Measurements from ENCODE around the gene SGK1. TPM values are rescaled to one million over a fixed set of nuclear protein-coding genes. Genes with fewer than 3 reads are reported as not detected.
A peak's percentile ranks its signal among the peaks of the same experiment; 100 is the strongest.

SGK1 gene
- total and polyA plus RNA-seq, 7 experiments from 2014 or later, result 6.9 to 443 (median 21.3) TPM

DNA sequence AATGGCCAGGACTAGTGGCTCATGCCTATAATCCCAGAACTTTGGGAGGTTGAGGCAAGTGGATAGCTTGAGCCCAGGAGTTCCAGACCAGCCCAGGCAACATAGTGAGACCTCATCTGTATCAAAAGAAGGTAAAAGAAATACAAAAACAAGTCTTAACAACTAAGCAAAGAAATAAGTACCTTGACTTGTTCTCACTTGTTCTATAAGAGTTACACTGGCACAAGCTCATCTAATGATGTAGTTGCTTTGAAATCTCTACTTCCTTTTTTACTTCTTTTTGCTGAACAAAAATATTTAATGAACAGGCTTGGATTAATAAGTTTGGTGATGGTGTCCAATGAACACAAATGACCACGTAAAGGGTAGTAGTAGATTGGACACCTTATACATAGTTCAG lies 72.2 kb downstream of the SGK1 start:
- Histone ChIP-seq H3K4me3 (ENCODE audit: low read length) (no peak overlapping the region), H3K27ac (ENCODE audit: low read depth, low read length) (peak overlapping the region; percentile 77), H3K36me3 (ENCODE audit: control insufficient read depth in 2 of 3, insufficient read depth in 3 of 3, low read length in 3 of 3) (no peaks in the 10 kb centered on the region), H3K4me1 (ENCODE audit: control insufficient read depth in 2 of 2, insufficient read depth in 2 of 2, low read length in 2 of 2) (peaks cover 41 to 65% of the 10 kb centered on the region in 2 donors), H3K27me3 (ENCODE audit: control insufficient read depth in 2 of 2, insufficient read depth in 2 of 2, low read length in 2 of 2) (no peaks in the 10 kb centered on the region), H3K9me3 (ENCODE audit: control insufficient read depth in 2 of 3, low read length in 3 of 3) (no peaks in the 10 kb centered on the region)
- ChIA-PET CTCF (no interaction called here), POLR2A (interaction anchor here (0.6 to 1.2 kb wide), 5 partner anchors 31 to 275 kb away, joined by 3 to 10 read pairs (median 4); no protein-coding TSS in a partner anchor)
- Mint-ChIP-seq H3K4me3 (peak overlapping the region in 8 of 10 donors; percentile 6 to 67 (median 26)), H3K27me3 (no peaks in the 10 kb centered on the region), H3K4me1 (peaks cover 29 to 81% (median 72%) of the 10 kb centered on the region in 7 donors), H3K36me3 (peaks cover 0 to 23% (median 0%) of the 10 kb centered on the region in 5 donors), H3K9me3 (peaks cover 0 to 6% (median 0%) of the 10 kb centered on the region in 11 donors), H3K27ac (peak overlapping the region; percentile 49 to 99 (median 84))
- ATAC-seq, result no peak
- intact Hi-C loops (cut with micrococcal nuclease), result loop anchor here (2.0 to 5.0 kb wide), 12 partner anchors 15 to 1431 kb away; partner anchors contain the start of genes MYB (in 1 of the 2), RPS12 (in 1 of the 2) and TBPL1 (in 1 of the 2)
- peak in 1 of 9 donors; percentile 24 for DNase-seq

DNA sequence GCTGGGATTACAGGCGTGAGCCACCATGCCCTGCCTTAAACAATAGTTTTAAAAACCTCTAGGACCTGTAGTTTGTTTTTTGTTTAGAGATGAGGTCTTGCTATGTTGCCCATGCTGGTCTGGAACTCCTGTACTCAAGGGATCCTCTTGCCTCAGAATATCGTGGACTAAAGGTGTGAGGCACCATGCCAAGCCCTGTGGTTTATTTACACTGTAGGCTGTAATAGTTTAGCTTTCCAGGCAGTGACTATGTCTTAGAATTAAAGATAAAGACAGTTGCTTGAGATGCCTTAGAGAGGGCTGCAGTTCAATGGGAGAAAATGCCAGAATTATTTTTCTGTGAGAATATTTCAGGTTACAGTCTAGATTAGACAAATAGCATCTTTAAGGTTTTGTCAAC lies 72.9 kb downstream of the SGK1 start:
- Histone ChIP-seq H3K4me1 (ENCODE audit: control insufficient read depth in 2 of 2, insufficient read depth in 2 of 2, low read length in 2 of 2) (peaks cover 46 to 63% of the 10 kb centered on the region in 2 donors), H3K4me3 (ENCODE audit: low read length) (no peak overlapping the region), H3K9me3 (ENCODE audit: control insufficient read depth in 2 of 3, low read length in 3 of 3) (no peaks in the 10 kb centered on the region), H3K36me3 (ENCODE audit: control insufficient read depth in 2 of 3, insufficient read depth in 3 of 3, low read length in 3 of 3) (no peaks in the 10 kb centered on the region), H3K27ac (ENCODE audit: low read depth, low read length) (peak overlapping the region; percentile 77), H3K27me3 (ENCODE audit: control insufficient read depth in 2 of 2, insufficient read depth in 2 of 2, low read length in 2 of 2) (no peaks in the 10 kb centered on the region)
- peaks cover 0 to 23% (median 0%) of the 10 kb centered on the region in 5 donors for H3K36me3 Mint-ChIP-seq
- POLR2A ChIA-PET, result interaction anchor here (0.6 to 1.2 kb wide), 7 partner anchors 19 to 194 kb away, joined by 3 to 5 read pairs (median 3); no protein-coding TSS in a partner anchor
- H3K27me3 Mint-ChIP-seq, result no peaks in the 10 kb centered on the region
- ATAC-seq (no peak), DNase-seq (no peak)
- H3K4me3 Mint-ChIP-seq, result peak overlapping the region in 4 of 10 donors; percentile 6 to 67 (median 48)
- CTCF ChIA-PET, result no interaction called here
- peak overlapping the region; percentile 2 to 99 (median 81) for H3K27ac Mint-ChIP-seq
- peaks cover 0 to 6% (median 0%) of the 10 kb centered on the region in 11 donors for H3K9me3 Mint-ChIP-seq
- intact Hi-C loops (cut with micrococcal nuclease), result loop anchor here (5.0 kb wide), 8 partner anchors 42 to 937 kb away; partner anchors contain the start of genes MYB (in 1 of the 2) and TBPL1 (in 1 of the 2)
- peaks cover 25 to 81% (median 71%) of the 10 kb centered on the region in 7 donors for H3K4me1 Mint-ChIP-seq

DNA sequence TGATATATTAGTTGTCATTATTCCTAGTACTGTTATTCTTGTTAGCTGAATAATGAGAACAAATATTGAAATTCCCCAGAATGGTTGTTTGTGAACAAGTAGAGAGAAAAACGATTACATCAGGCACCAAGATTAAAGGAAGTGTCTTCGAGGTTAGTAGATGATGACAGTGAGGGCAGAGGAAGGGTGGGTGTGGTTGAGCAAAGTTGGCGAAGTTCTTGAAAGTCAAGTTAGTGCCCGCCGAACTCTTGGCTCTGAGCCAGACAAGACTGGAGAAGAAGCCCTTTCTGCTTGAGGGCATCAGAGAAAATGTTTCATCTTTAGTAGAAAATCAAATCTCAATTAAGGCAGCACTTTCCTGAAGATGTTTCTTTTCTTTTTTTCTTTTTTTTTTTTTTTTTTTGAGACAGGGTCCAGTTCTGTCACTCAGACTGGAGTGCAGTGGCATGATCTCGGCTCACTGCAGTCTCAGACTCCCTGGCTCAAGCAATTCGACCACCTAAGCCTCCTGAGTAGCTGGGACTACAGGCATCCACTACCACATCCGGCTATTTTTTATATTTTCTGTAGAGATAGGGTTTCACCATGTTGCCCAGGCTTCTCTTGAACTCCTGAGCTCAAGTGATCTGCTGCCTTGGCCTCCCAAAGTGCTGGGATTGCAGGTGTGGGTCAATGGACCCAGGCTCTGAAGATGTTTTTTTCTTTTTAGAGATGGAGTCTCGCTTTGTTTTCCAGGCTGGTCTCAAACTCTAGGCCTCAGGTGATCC lies 77.1 kb downstream of the SGK1 start:
- Histone ChIP-seq H3K4me3 (ENCODE audit: low read length) (no peak overlapping the region), H3K9me3 (ENCODE audit: control insufficient read depth in 2 of 3, low read length in 3 of 3) (no peaks in the 10 kb centered on the region), H3K27ac (ENCODE audit: low read depth, low read length) (peak overlapping the region; percentile 77), H3K27me3 (ENCODE audit: control insufficient read depth in 2 of 2, insufficient read depth in 2 of 2, low read length in 2 of 2) (no peaks in the 10 kb centered on the region), H3K36me3 (ENCODE audit: control insufficient read depth in 2 of 3, insufficient read depth in 3 of 3, low read length in 3 of 3) (no peaks in the 10 kb centered on the region), H3K4me1 (ENCODE audit: control insufficient read depth in 2 of 2, insufficient read depth in 2 of 2, low read length in 2 of 2) (peaks cover 21 to 36% of the 10 kb centered on the region in 2 donors)
- intact Hi-C loops (cut with micrococcal nuclease), result loop anchor here in 1 of 2 donors (1.0 kb wide), 1 partner anchor 63 kb away; no protein-coding TSS in a partner anchor
- peak overlapping the region; percentile 11 to 76 (median 56) for H3K4me3 Mint-ChIP-seq
- ChIA-PET CTCF (no interaction called here), POLR2A (interaction anchor here (0.6 to 1.8 kb wide), 3 partner anchors 63 to 397 kb away, joined by 4 to 5 read pairs (median 4); no protein-coding TSS in a partner anchor)
- ATAC-seq (peak; percentile 95), DNase-seq (peak; percentile 30 to 95 (median 90))
- H3K4me1 Mint-ChIP-seq, result peaks cover 15 to 69% (median 61%) of the 10 kb centered on the region in 7 donors
- H3K36me3 Mint-ChIP-seq, result peaks cover 0 to 16% (median 0%) of the 10 kb centered on the region in 5 donors
- peak overlapping the region; percentile 72 to 95 (median 88) for H3K27ac Mint-ChIP-seq
- H3K9me3 Mint-ChIP-seq, result peaks cover 0 to 10% (median 0%) of the 10 kb centered on the region in 11 donors
- H3K27me3 Mint-ChIP-seq, result no peaks in the 10 kb centered on the region

DNA sequence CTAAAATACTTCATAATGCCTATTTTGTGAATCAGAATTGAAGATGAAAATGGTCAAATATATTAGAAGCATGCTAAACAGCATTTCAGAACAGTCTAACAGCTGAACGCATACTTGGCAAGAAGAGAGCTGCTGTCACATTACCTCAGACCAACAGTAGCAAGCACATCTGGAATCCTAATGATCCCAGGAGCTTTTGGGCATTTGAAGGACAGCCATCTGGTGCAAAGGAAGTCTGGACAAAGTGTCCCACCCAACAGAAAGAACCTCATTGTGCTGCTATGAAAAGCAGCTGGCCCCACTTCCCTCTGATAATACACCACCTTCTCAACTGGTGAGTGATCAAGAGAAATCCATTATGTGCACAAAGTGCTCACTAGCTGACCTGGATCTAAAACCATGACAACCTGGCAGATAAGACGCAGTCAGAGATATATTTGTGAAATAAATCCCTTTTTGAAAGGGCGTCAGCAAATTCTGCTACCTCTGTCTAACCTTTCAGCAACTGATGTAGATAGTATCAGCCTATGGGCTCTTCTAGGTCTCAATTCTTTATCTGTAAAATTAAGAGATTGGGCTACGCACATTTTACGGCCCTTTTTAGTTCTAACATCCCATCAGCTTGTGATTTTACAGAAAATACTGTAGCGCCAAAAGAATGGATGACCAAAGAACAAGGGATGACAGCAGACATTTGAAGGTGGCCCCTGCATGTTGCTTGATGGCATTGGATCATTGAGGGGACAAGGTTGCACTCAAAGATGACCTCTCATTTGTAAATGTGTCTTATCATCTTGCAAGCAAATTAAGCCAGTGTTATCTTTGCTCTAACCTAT lies 78.7 kb downstream of the SGK1 start:
- no peak for DNase-seq
- no peak overlapping the region for H3K27ac ChIP-seq (ENCODE audit: low read depth, low read length)
- ChIA-PET CTCF (no interaction called here), POLR2A (interaction anchor here (1.0 to 1.8 kb wide), 4 partner anchors 16 to 145 kb away, joined by 3 to 5 read pairs (median 4); no protein-coding TSS in a partner anchor)
- H3K27me3 ChIP-seq (ENCODE audit: control insufficient read depth in 2 of 2, insufficient read depth in 2 of 2, low read length in 2 of 2), result no peaks in the 10 kb centered on the region
- Mint-ChIP-seq H3K27ac (peak overlapping the region; percentile 59 to 95 (median 88)), H3K27me3 (no peaks in the 10 kb centered on the region), H3K9me3 (peaks cover 0 to 8% (median 0%) of the 10 kb centered on the region in 11 donors), H3K4me3 (peak overlapping the region in 7 of 10 donors; percentile 45 to 65 (median 53)), H3K4me1 (peaks cover 13 to 58% (median 55%) of the 10 kb centered on the region in 7 donors), H3K36me3 (peaks cover 0 to 20% (median 0%) of the 10 kb centered on the region in 5 donors)
- no peaks in the 10 kb centered on the region for H3K36me3 ChIP-seq (ENCODE audit: control insufficient read depth in 2 of 3, insufficient read depth in 3 of 3, low read length in 3 of 3)
- H3K4me1 ChIP-seq (ENCODE audit: control insufficient read depth in 2 of 2, insufficient read depth in 2 of 2, low read length in 2 of 2), result peaks cover 21 to 25% of the 10 kb centered on the region in 2 donors
- no peak overlapping the region for H3K4me3 ChIP-seq (ENCODE audit: low read length)
- intact Hi-C loops (cut with micrococcal nuclease), result no loop called here
- H3K9me3 ChIP-seq (ENCODE audit: control insufficient read depth in 2 of 3, low read length in 3 of 3), result no peaks in the 10 kb centered on the region
- no peak for ATAC-seq

DNA sequence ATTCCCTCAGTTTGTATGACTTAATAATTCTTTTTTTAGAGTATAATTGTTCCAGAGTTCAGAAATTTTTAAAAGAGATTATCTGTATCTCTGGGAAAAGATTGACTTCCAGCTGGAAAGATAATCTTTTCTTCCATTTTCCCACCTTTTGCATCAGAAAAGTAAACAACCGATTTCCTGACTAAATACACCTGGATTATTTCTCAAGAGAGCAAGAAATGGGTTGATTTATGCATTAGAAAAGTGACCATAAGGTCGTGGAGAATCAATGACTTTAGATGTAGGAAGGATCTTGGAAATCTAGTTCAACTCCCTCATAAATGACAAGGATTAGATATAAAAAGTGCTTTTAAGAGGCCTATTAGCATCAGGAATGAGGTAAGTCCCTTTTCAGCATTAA lies 79.9 kb downstream of the SGK1 start:
- Mint-ChIP-seq H3K36me3 (peaks cover 0 to 20% (median 0%) of the 10 kb centered on the region in 5 donors), H3K27ac (peak overlapping the region in 4 of 9 donors; percentile 22 to 82 (median 52)), H3K4me1 (peaks cover 13 to 59% (median 51%) of the 10 kb centered on the region in 7 donors), H3K4me3 (no peak overlapping the region), H3K9me3 (peaks cover 0 to 9% (median 0%) of the 10 kb centered on the region in 11 donors), H3K27me3 (no peaks in the 10 kb centered on the region)
- Histone ChIP-seq H3K4me1 (ENCODE audit: control insufficient read depth in 2 of 2, insufficient read depth in 2 of 2, low read length in 2 of 2) (peaks cover 21 to 25% of the 10 kb centered on the region in 2 donors), H3K9me3 (ENCODE audit: control insufficient read depth in 2 of 3, low read length in 3 of 3) (no peaks in the 10 kb centered on the region), H3K27ac (ENCODE audit: low read depth, low read length) (no peak overlapping the region), H3K4me3 (ENCODE audit: low read length) (no peak overlapping the region), H3K36me3 (ENCODE audit: control insufficient read depth in 2 of 3, insufficient read depth in 3 of 3, low read length in 3 of 3) (no peaks in the 10 kb centered on the region), H3K27me3 (ENCODE audit: control insufficient read depth in 2 of 2, insufficient read depth in 2 of 2, low read length in 2 of 2) (no peaks in the 10 kb centered on the region)
- ChIA-PET POLR2A (no interaction called here), CTCF (no interaction called here)
- DNase-seq, result no peak
- intact Hi-C loops (cut with micrococcal nuclease), result no loop called here
- ATAC-seq, result no peak
